ENCODE results near the gene GNRH2.
"Not testable (repeated sequence)": the region's sequence is repeated elsewhere in the genome, so short reads cannot be mapped to it uniquely, and the experiment has no call there.

The GNRH2 gene

GRCh38 chr20:3021327-3021726, 22.1 kb upstream of the GNRH2 start:
- H3K4me3 ChIP-seq (ENCODE audit: low read depth, low read length), result no peak overlapping the region
- DNase-seq (ENCODE audit: low read depth), result no peak
- TF ChIP-seq MAX (IDR thresholded peaks at IDR 0.05; ENCODE audit: low read depth, low read length), result no peak
- no peak for TF ChIP-seq POLR2A (IDR thresholded peaks at IDR 0.05; ENCODE audit: extremely low read depth, insufficient read length)
- no peak for TF ChIP-seq MYC (IDR thresholded peaks at IDR 0.05; ENCODE audit: low read depth, low read length)
- no peak for TF ChIP-seq CTCF (IDR thresholded peaks at IDR 0.05; ENCODE audit: low read depth, low read length)

DNA sequence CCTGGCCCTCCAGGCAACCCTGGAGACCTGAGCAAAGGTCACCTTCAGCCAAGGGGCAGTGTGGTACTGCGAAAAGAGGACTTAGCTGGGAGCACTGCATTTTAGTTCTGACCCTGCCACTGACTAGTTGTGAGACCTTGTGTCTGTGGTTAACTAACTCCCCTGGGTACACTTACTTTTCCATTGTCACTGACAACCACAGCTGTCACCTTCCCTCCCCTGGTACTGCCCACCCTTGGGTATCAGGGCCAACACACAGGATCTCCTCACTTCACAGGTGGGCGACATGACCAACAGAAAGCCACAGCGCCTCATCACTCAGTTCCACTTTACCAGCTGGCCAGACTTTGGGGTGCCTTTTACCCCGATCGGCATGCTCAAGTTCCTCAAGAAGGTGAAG, 21.6 kb upstream of the GNRH2 start:
- DNase-seq (ENCODE audit: low read depth), result no peak
- no peak for TF ChIP-seq CTCF (IDR thresholded peaks at IDR 0.05; ENCODE audit: low read depth, low read length)
- no peak for TF ChIP-seq MAX (IDR thresholded peaks at IDR 0.05; ENCODE audit: low read depth, low read length)
- no peak for TF ChIP-seq POLR2A (IDR thresholded peaks at IDR 0.05; ENCODE audit: extremely low read depth, insufficient read length)
- no peak overlapping the region for H3K4me3 ChIP-seq (ENCODE audit: low read depth, low read length)

DNA sequence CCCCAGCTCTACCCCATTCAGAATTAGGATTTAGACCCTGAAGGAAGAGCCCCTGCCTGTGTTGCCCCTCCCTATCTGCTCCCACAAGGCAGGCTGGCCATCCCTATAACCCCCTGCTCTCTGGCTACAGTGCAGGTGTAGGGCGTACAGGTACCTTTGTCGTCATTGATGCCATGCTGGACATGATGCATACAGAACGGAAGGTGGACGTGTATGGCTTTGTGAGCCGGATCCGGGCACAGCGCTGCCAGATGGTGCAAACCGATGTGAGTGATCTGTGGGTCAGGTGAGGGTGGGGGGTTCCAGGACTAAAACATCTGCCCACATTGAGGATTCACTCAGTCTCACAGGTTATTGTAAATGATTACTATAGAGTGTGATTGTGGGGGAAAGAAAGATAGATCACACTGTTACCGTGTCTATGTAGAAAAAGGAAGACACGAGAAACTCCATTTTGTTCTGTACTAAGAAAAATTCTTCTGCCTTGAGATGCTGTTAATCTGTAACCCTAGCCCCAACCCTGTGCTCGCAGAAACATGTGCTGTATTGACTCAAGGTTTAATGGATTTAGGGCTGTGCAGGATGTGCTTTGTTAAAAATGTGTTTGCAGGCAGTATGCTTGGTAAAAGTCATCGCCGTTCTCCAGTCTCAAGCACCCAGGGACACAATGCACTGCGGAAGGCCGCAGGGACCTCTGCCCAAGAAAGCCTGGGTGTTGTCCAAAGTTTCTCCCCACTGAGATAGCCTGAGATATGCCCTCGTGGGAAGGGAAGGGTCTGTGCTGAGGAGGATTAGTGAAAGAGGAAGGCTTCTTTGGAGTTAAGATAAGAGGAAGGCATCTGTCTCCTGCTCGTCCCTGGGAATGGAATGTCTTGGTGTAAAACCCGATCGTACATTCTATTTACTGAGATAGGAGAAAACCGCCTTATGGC, 20.6 kb upstream of the GNRH2 start:
- DNase-seq (ENCODE audit: low read depth); H3K4me3 ChIP-seq (ENCODE audit: low read depth, low read length): not testable (repeated sequence)

- no peak for DNase-seq (ENCODE audit: low read depth)
- TF ChIP-seq CTCF (IDR thresholded peaks at IDR 0.05; ENCODE audit: low read depth, low read length), result no peak
- TF ChIP-seq MAX (IDR thresholded peaks at IDR 0.05; ENCODE audit: low read depth, low read length), result no peak
- no peak for TF ChIP-seq POLR2A (IDR thresholded peaks at IDR 0.05; ENCODE audit: extremely low read depth, insufficient read length)
- TF ChIP-seq MYC (IDR thresholded peaks at IDR 0.05; ENCODE audit: low read depth, low read length), result no peak
- no peak overlapping the region for H3K4me3 ChIP-seq (ENCODE audit: low read depth, low read length)
These were observed 15.4 kb upstream of the GNRH2 start for GRCh38 chr20:3027987-3028386.

- no peak for DNase-seq (ENCODE audit: low read depth)
- TF ChIP-seq CTCF (IDR thresholded peaks at IDR 0.05; ENCODE audit: low read depth, low read length) (no peak), MYC (IDR thresholded peaks at IDR 0.05; ENCODE audit: low read depth, low read length) (no peak), MAX (IDR thresholded peaks at IDR 0.05; ENCODE audit: low read depth, low read length) (no peak), POLR2A (IDR thresholded peaks at IDR 0.05; ENCODE audit: extremely low read depth, insufficient read length) (no peak)
- no peak overlapping the region for H3K4me3 ChIP-seq (ENCODE audit: low read depth, low read length)
These were observed 11.8 kb upstream of the GNRH2 start for GRCh38 chr20:3031524-3032147.

GRCh38 chr20:3032624-3033023, 10.8 kb upstream of the GNRH2 start:
- no peak for DNase-seq (ENCODE audit: low read depth)
- TF ChIP-seq CTCF (IDR thresholded peaks at IDR 0.05; ENCODE audit: low read depth, low read length) (no peak), POLR2A (IDR thresholded peaks at IDR 0.05; ENCODE audit: extremely low read depth, insufficient read length) (no peak), MAX (IDR thresholded peaks at IDR 0.05; ENCODE audit: low read depth, low read length) (no peak), MYC (IDR thresholded peaks at IDR 0.05; ENCODE audit: low read depth, low read length) (no peak)
- H3K4me3 ChIP-seq (ENCODE audit: low read depth, low read length), result no peak overlapping the region
